ENCODE results near the gene WDR62.
"Not testable (repeated sequence)": the region's sequence is repeated elsewhere in the genome, so short reads cannot be mapped to it uniquely, and the experiment has no call there.

WDR62 gene

DNA sequence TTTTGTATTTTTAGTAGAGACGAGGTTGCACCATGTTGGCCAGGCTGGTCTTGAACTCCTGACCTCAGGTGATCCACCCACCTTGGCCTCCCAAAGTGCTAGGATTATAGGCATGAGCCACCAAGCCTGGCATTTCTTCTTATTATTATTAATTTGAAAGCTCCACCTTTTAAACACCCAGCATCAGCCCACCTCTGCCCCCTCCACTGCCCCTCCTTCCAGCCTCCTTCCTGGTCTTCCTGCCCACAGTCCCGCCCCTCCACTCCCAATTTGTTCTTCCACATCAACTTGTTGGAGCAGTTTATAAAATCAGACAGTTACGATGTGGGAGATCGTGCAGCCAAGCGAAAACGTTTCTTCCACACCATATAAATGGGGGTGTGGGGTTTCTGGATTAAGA lies 14.2 kb upstream of the WDR62 start:
- no peak for DNase-seq

DNA sequence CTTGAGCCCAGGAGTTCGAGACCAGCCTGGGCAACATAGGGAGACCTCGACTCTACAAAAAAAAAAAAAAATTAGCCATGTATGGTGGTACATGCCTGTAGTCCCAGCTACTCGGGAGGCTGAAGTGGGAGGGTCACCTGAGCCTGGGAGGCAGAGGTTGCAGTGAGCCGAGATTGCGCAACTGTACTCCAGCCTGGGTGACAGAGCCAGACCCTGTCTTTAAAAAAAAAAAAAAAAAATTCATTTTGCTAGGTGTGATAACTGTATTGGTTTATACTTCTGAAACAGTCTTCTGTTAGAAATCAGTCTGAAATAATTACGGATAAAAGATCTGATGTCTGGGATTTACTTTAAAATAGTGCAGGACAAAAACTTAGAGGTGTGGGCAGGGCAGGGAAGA lies 13.6 kb upstream of the WDR62 start:
- not testable (repeated sequence) for DNase-seq

- no peak for DNase-seq
Observed at GRCh38 chr19:36041831-36042230, 12.9 kb upstream of the WDR62 start.

GRCh38 chr19:36043952-36044351 lies 10.7 kb upstream of the WDR62 start:
- DNase-seq, result no peak

GRCh38 chr19:36046443-36047050 lies 8.2 kb upstream of the WDR62 start:
- DNase-seq, result no peak

DNA sequence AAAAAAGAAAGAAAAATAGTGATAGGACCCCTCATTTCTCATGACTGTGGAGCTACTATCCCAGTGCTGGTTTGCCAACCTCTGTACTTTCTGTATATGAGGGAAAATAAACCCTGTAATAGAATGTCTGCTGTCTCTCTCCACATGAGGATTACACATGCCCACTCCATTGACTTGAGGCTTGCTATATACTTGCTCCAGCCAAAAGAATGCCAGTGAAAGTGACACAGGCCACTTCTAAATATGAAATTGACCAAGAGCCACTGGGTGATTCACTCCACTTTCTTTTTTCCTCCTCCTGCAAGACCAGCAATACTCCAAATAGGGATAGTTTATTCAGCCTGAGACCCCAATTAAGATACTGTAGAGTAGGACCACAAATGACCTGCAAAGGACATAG lies 6.9 kb upstream of the WDR62 start:
- DNase-seq, result no peak

DNA sequence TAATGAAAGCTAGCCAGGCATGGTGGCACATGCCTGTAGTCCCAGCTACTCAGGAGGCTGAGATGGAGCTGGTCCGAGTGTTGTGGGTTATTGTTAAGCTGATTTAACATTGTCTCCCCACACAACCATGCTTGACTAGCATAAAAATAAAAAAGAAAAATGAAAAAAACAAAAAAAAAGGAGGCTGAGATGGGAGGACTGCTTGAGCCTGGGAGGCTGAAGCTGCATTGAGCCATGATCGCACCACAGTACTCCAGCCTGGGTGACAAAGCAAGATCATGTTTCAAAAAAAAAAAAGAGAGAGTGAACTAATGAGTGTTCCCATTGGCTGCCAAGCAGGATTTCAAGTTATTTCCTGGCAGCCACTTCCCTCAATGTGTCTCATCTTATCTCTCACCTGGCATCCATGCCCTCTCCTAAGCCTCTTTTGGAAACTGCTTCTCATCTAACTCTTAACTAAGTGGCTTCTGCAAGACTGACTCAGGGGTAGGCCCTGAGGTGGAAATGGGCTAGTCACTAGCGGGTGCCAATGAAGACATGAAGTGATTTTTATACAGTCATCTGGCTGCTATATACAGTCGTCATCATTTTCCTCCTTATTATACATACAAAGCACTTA lies 5.5 kb upstream of the WDR62 start:
- no peak for DNase-seq

GRCh38 chr19:36051236-36051635 lies 3.5 kb upstream of the WDR62 start:
- no peak for DNase-seq

GRCh38 chr19:36051637-36052036 lies 3.1 kb upstream of the WDR62 start:
- no peak for DNase-seq

DNA sequence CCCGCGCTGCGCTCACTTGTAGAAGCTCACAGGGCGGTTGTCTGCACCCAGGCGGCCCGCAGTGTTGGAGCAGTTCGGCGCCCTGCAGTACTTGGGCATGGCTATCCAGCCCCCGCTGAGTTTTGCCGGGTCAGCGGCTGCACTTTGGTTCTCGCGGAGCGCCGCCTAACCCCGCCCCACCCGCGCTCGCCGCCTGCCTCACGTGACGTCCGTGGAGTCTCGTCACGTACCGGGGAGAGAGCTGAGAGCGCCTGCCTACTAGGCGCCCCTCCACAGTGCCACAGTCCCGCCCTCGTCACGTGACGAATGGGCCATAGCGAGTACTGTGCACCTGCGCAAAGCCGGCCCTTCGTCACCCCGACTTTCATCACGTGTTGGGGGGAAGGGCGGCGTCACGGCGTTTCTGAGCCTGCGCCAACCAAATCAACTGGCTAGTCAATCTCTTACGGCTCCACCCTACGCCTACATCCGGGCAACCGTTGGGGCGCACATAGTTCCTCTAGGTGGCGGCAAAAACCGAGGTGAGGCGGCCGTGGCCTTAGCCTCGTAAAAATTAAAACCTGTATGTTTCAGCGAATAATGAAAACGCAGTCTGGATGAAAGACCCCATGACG lies 471 bp upstream of the WDR62 start, which contains the start of gene THAP8:
Gene THAP8 (minus strand): TSS at position 167 of the 614 bp plus-strand sequence. CDS start 68 bp downstream, at position 99.
- peak; percentile 98 for DNase-seq

DNA sequence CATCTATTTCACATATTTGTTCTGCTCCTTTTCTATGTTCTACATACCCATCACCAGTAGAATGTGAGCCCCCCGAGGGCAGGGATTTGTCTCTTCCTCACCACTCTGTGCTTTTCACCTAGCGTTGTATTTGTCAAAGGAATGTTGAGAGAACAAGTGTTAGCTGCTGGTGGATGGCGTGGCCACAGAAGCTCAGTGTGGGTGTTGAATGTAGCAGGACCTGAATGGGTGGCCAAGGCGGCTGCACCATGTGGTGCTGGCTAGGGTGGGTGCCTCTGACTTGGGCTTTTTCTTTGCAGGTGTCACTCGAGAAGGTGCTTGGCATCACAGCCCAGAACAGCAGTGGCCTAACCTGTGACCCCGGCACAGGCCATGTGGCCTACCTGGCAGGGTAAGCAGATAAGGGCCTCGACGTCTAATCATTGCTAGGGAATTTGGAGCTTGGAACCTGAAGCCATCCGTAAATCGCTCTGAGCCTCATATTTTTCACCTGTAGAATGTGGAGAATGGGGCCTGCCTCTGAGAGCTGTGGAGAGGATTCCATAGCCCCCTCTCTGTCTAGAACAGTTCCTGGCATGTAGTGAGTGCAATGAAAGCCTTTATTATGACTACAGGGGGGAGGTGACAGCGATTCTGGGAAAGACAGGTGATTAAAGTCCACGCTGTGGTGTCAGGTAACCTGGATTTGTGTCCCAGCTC lies 3.9 kb downstream of the WDR62 start:
- no peak for DNase-seq

- DNase-seq, result no peak
Observed at GRCh38 chr19:36059180-36059910, 4.6 kb downstream of the WDR62 start.

GRCh38 chr19:36060430-36060829 lies 5.7 kb downstream of the WDR62 start:
- DNase-seq, result no peak

- no peak for DNase-seq
Observed at GRCh38 chr19:36061367-36061766, 6.7 kb downstream of the WDR62 start.

- DNase-seq, result no peak
Observed at GRCh38 chr19:36064826-36065225, 10.1 kb downstream of the WDR62 start.

- no peak for DNase-seq
Observed at GRCh38 chr19:36067681-36068080, 13.0 kb downstream of the WDR62 start.

DNA sequence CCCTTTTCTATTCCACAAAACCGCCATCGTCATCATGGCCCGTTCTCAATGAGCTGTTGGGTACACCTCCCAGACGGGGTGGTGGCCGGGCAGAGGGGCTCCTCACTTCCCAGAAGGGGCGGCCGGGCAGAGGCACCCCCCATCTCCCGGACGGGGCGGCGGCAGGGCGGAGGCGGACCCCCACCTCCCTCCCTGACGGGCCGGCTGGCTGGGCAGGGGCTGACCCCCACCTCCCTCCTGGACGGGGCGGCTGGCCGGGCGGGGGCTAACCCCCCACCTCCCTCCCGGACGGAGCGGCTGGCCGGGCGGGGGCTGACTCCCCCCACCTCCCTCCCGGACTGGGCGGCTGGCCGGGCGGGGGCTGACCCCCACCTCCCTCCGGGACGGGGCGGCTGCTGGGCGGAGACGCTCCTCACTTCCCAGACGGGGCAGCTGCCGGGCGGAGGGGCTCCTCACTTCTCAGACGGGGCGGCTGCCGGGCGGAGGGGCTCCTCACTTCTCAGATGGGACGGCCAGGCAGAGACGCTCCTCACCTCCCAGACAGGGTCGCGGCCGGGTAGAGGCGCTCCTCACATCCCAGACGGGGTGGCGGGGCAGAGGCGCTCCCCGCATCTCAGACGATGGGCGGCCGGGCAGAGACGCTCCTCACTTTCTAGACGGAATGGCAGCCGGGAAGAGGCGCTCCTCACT lies 14.3 kb downstream of the WDR62 start:
- DNase-seq, result not testable (repeated sequence)

DNA sequence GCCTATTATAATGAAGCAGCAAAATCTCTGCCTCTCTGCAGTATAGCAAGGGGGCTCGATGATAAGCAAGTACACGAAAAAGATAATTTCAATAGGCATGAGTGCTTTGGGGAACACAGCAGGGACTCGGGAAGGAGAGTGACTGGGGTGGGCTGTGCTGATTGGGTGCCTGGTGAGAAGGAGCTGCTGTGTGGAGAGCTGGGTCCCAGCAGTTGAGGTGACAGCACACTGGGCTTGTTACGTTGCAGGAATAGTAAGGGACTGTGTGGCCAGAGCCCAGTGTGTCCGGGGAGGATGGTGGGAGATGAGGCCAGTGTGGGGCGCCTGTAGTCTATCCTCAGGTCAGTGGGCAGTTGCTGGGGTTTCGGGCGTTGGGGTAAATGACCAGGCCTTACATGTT lies 17.4 kb downstream of the WDR62 start:
- no peak for DNase-seq

- no peak for DNase-seq
Observed at GRCh38 chr19:36073121-36073876, 18.6 kb downstream of the WDR62 start.

GRCh38 chr19:36079389-36079945 lies 24.8 kb downstream of the WDR62 start:
- DNase-seq, result no peak

- DNase-seq, result no peak
Observed at GRCh38 chr19:36081385-36081784, 26.7 kb downstream of the WDR62 start.

Data from NCI-H774 (cell line).